GM12878 (cell line): ENCODE data around the gene GMCL1. TPM values are rescaled to one million over a fixed set of nuclear protein-coding genes. Genes with fewer than 3 reads are reported as not detected.

Experiments used
- ASH2L ChIP-seq: fragments of 300-600, 200-600 bp; sonication (generic); IDR thresholded peaks from 2 replicates; pipeline ENCODE4 v1.6.1; 2017; ENCODE audit warnings: low read depth, mild to moderate bottlenecking, borderline replicate concordance
- BMI1 ChIP-seq: fragments of 450-650 bp; IDR thresholded peaks from 2 replicates; pipeline ENCODE4 v1.6.1; 2016; ENCODE audit warnings: mild to moderate bottlenecking, moderate library complexity, borderline replicate concordance
- BRCA1 ChIP-seq: IDR thresholded peaks from 2 replicates; pipeline ENCODE4 v1.6.1; 2011; ENCODE audit warnings: low read depth, low read length, improper control_type of control experiment
- CHD1 ChIP-seq: IDR thresholded peaks from 2 replicates; pipeline ENCODE4 v1.6.1; 2012; ENCODE audit warnings: low read depth, low read length, improper control_type of control experiment
- CREB1 ChIP-seq: IDR thresholded peaks from 2 replicates; pipeline ENCODE4 v1.6.1; 2012; ENCODE audit warnings: low read depth, mild to moderate bottlenecking, inconsistent platforms
- CTCF ChIP-seq, 3 experiments: IDR thresholded peaks in 2 of 3; conservative IDR thresholded peaks in 1 of 3; 2 replicates each; pipeline ENCODE4 v1.5.1; 2011; ENCODE audit warnings: low read depth in 3 of 3, low read length in 3 of 3, mild to moderate bottlenecking in 3 of 3, control low read depth in 2 of 3, moderate library complexity in 2 of 3, inconsistent platforms in 1 of 3, mixed read lengths in 1 of 3; ENCODE audit not compliant: control insufficient read depth in 2 of 3, insufficient read depth in 1 of 3; ENCODE audit errors: extremely low read depth in 1 of 3
- E2F8 ChIP-seq: fragments of 450-650 bp; IDR thresholded peaks from 2 replicates; pipeline ENCODE4 v1.6.1; 2018; ENCODE audit warnings: mild to moderate bottlenecking, low read depth, moderate library complexity; ENCODE audit not compliant: partially characterized antibody
- E4F1 ChIP-seq: fragments of 450-650 bp; IDR thresholded peaks from 2 replicates; pipeline ENCODE4 v1.6.1; 2018; ENCODE audit warnings: borderline replicate concordance, mild to moderate bottlenecking; ENCODE audit not compliant: partially characterized antibody
- ETV6 ChIP-seq, 2 experiments: fragments of 450-650 bp in 1 of 2; IDR thresholded peaks in 1 of 2; conservative IDR thresholded peaks in 1 of 2; 2 replicates each; pipeline ENCODE4 v1.6.1; 2014; ENCODE audit warnings: antibody characterized with exemption in 1 of 2, borderline replicate concordance in 1 of 2, low read depth in 1 of 2, mild to moderate bottlenecking in 1 of 2, moderate library complexity in 1 of 2
- GATAD2B ChIP-seq: fragments of 450-650 bp; conservative IDR thresholded peaks from 2 replicates; pipeline ENCODE4 v1.6.1; 2017; ENCODE audit warnings: low read depth, mild to moderate bottlenecking, moderate library complexity
- KAT2A ChIP-seq: conservative IDR thresholded peaks from 2 replicates; pipeline ENCODE4 v1.6.1; 2011; ENCODE audit warnings: low read depth, low read length; ENCODE audit not compliant: control insufficient read depth
- PBX3 ChIP-seq: IDR thresholded peaks from 2 replicates; pipeline ENCODE4 v1.6.1; 2011; ENCODE audit warnings: mild to moderate bottlenecking, low read depth, low read length, moderate library complexity; ENCODE audit not compliant: insufficient replicate concordance
- RB1 ChIP-seq: fragments of 450-650 bp; formaldehyde crosslinking; IDR thresholded peaks from 2 replicates; pipeline ENCODE4 v1.6.1; 2017; ENCODE audit warnings: mild to moderate bottlenecking, borderline replicate concordance
- RFX5 ChIP-seq: IDR thresholded peaks from 2 replicates; pipeline ENCODE4 v1.6.1; 2011; ENCODE audit warnings: low read depth, low read length, improper control_type of control experiment
- SMC3 ChIP-seq: IDR thresholded peaks from 2 replicates; pipeline ENCODE4 v1.6.1; 2011; ENCODE audit warnings: low read length, improper control_type of control experiment, borderline replicate concordance
- TBL1XR1 ChIP-seq: IDR thresholded peaks from 2 replicates; pipeline ENCODE4 v1.6.1; 2012; ENCODE audit warnings: low read depth, low read length, improper control_type of control experiment
- ZNF207 ChIP-seq: fragments of 450-650 bp; IDR thresholded peaks from 2 replicates; pipeline ENCODE4 v1.6.1; 2014; ENCODE audit warnings: antibody characterized with exemption, mild to moderate bottlenecking, borderline replicate concordance
- polyA plus RNA-seq, 11 experiments: library from polyadenylated mRNA; depleted of rRNA in 4 of 11; unstranded in 6 of 11; stranded (reverse) in 5 of 11; fragments of >200 nt; fragmentation: Nextera tagmentation in 4 of 11; fragmentation: Illumina TruSeq in 1 of 11; extraction: Ambion mirVana in 4 of 11; extraction: Trizol in 1 of 11; gene quantifications; 1 replicate in 1 of 11; 2 replicates in 10 of 11; pipeline versions ENCODE4 v1.2.1 to v1.2.3, GENCODE V29; 2011 to 2016; ENCODE audit warnings: inconsistent platforms in 2 of 11, missing spikeins in 2 of 11, low read depth in 1 of 11
- total RNA-seq, 4 experiments: library from RNA; depleted of rRNA in 3 of 4; stranded (reverse); fragments of >200 nt in 3 of 4; fragmentation: Illumina TruSeq in 1 of 4; extraction: Trizol in 1 of 4; gene quantifications; 2 replicates each; pipeline versions ENCODE4 v1.2.1 to v1.2.3, GENCODE V29; 2013 to 2021

Gene GMCL1
- total and polyA plus RNA-seq, 10 of the 15 experiments (the other 5 are each of a cell fraction or from before 2014, with no cell fraction given) = 3.7 to 21.4 (median 12.3) TPM

GRCh38 chr2:69893684-69894551 is 64.5 kb downstream of the GMCL1 start, which contains the start of gene SNRNP27 (continued):
- TF ChIP-seq E2F8 (peak; percentile 88), CHD1 (peak; percentile 76; the same call in 1 of the 2 replicates), CREB1 (peak; percentile 75; the same call in 1 of the 2 replicates), BMI1 (no peak; the same call in 1 of the 2 replicates), GATAD2B (0 out of 2 replicates have a peak, but pooled peaks have one; percentile 34), ETV6 (conservative IDR thresholded peaks at IDR 0.05 in 1 of 2, IDR thresholded peaks at IDR 0.05 in 1 of 2; ENCODE audit: borderline replicate concordance in 1 of 2, low read depth in 1 of 2) (peak in 1 of 2 experiments; percentile 90; a peak in 2 of 4 replicates), RB1 (peak; percentile 57; the same call in 1 of the 2 replicates), KAT2A (no peak), SMC3 (no peak), ASH2L (no peak), E4F1 (peak; percentile 27), BRCA1 (no peak), RFX5 (no peak), CTCF (IDR thresholded peaks at IDR 0.05 in 2 of 3, conservative IDR thresholded peaks at IDR 0.05 in 1 of 3; ENCODE audit: control insufficient read depth in 2 of 3, extremely low read depth in 1 of 3, insufficient read depth in 1 of 3, low read depth in 3 of 3, low read length in 3 of 3) (no peak), PBX3 (no peak), ZNF207 (peak; percentile 54; the same call in 1 of the 2 replicates), TBL1XR1 (peak; percentile 70; the same call in 1 of the 2 replicates)
